ENCODE results near the gene PTPRK.

The PTPRK gene

GRCh38 chr6:128376952-128377503, 143.4 kb downstream of the PTPRK start:
- DNase-seq = no peak

DNA sequence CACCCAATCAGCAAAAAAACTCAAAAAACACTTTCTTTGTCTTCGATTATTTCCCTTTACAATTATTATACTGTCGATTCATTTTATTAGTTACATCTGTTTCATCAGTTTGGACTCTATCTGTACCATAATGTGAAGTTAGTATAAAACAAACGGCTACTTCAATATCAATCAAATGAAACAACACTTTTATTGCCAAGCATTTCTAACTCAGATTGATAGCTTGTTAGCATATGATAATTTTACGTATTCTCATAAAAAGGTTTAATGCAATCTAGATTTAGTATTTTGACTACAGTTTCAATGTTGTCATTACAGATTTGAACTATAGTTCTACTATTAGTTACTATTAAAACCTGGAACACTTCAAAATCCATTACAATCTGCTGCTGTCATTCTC, 149.3 kb downstream of the PTPRK start:
- no peak for DNase-seq

DNA sequence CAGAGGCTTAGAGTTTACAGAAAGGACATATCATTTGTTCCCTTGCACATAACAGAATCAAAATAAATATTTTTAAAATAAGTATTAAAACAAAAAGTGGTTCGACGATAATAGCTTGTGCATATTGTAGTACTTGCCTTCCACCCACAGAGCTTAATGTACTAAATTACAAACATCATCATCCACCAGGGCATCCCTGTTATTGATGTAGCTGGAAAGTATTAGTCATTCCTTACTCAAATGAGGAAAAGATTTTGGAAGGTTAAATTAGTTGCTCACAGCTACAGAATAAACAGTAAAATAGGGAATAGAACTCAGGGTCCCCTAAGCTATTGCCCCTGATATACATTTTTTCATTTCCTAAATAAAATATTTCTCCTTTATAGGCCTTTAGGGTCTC, 150.3 kb downstream of the PTPRK start:
- DNase-seq = no peak

- DNase-seq = no peak
These were observed 152.0 kb downstream of the PTPRK start for GRCh38 chr6:128368213-128368944.

DNA sequence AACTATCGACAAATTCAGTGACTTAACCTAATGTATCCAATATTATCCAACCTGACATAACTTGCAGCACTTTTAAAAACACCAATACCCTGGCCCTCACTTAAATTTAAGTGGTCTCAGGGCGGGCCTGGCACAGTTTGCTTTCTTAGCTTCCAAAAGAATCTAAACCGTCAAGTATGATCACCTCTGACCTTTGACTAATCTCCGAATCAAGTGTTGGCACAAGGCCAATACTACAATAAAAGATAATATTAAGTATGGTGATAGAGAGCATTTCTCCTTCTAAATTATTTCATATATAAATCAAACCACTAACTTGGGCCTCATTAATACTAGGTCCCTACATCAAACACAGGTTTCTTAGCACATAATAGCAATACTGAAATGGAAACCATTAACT, 153.0 kb downstream of the PTPRK start:
- no peak for DNase-seq

DNA sequence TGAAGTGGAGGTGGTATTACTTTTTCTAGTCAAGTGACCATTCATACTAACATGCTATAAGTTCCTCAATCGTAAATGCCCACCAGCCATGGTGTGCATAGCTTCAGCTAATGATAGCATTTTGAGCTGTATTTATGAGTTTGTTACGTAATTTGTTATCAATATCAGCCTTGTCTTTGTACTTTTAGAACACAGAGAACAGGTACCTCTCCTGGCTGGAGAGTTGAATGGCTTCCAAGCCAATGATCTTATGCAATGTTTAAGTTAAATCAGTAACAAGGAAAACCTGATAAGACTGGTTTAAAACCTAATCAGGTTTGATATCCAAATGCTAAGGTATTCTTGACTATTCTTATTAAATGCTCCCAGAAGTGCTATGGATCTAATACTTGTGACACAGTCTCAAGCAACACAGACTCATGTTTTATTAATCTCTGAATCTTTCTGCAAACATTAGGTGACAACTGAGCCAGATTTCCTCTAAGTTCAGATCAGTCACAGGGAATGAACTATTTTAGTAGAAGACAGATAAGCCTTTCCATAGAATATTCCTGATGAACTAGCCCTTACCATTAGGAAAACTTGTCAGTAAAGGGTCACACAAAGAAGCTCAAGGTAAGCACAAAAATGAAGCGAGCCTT, 154.8 kb downstream of the PTPRK start:
- no peak for DNase-seq

DNA sequence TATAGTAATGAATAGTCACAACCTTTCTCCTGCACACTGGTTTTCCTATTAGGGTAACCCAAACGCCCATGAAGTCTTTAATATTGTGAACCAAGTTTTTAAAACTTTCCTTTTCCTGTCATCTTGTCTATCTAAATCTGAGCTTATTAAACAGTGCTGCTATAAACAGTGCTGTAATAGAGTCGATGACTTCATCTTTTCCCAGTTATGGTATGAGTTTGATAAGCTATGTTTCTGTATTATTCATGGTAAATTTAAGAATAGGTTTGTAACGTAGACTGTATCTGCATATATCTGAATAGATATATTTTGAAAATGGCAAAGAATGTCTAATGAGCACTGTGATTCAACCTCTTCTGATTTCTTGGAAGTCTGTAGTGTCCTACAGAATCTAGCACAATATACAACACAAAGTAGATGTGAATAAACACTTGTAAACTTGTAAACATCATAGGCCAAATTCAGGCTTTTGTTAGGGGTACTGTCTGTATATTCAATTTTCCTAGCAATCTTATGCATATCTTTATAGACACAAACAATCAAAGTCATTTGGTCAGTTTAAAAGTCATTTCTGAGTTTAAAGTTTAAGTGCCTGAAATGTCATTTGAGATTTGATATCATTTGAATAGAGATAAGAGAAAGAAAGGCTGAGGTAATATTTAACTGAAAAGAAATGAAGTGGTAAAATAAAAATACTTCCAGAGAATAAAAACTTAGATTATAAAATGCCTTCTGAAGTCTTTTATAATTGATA, 155.5 kb downstream of the PTPRK start:
- no peak for DNase-seq

- no peak for DNase-seq
These were observed 157.2 kb downstream of the PTPRK start for GRCh38 chr6:128363020-128363813.

DNA sequence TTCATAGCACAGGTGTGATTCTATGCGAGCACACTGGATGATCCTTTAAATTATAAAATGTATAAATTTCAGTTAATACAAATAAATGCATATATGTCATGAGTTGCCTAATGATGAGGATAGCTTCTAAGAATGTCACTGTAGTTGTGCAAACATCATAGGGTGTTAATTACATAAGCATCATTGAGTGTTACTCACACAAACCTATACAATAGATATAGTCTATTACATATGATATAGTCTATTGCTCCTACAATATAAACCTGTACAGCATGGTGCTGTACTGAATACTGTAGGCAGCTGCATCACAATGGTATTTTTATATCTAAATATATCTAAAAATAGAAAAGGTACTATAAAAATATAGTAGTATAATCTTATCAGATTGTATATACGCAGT, 159.0 kb downstream of the PTPRK start:
- no peak for DNase-seq

DNA sequence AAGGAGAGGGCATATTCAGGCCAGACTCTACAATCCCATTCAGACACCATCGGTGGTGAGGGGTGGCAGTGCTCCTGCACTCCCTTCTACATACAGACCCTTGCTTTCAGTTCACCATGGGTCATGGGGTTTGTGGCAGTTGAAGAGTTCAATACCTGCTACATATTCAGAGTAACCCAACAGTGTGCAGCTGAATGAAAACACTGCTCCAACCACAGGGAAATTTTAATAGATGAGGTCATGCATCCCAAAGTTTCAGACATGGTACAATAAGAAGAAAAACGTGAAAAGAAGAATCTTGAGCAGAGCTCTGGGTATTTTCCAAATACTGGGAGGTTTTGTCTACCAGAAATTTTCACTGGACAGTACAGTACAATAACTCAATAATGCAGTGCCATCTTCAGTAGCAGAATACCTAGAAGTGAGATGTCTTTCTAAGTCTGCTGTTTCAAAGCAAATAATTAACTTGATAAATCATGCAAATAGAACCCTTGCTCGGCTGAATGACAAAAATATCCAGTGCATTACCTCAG, 162.1 kb downstream of the PTPRK start:
- no peak for DNase-seq

DNA sequence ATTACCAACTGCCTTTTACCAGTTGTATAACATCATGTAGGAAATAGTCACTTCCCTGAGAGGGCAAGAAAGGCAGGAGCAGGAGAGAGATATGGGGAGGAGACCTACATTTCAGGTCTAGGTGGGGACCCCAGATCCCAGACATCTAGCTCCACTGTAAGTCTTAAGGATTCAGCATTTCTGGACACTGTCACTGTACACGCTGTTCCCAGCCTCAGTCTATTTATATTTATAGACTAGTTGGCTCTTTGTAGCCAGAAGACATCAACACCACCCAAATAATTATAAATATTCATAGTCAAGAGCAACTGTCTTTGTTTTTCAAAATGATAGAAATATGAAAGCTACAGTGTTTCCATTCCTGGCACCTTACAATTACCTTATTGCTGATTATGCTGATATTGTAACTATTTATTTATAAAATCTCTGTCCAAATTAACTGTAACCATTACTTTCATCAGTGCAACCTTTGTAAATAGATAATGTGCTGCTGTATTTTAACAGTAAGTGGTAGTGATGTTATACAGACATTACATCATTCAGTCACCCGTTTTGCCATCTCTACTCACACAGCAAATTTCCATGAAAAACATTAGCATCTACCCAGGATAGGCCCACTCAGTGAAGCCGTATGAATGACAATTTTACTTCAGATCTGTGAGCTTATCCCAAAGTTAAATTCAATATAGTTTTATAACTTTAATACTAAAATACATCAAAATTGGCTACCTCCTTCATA, 162.8 kb downstream of the PTPRK start:
- no peak for DNase-seq

- no peak for DNase-seq
These were observed 168.0 kb downstream of the PTPRK start for GRCh38 chr6:128352366-128352765.

DNA sequence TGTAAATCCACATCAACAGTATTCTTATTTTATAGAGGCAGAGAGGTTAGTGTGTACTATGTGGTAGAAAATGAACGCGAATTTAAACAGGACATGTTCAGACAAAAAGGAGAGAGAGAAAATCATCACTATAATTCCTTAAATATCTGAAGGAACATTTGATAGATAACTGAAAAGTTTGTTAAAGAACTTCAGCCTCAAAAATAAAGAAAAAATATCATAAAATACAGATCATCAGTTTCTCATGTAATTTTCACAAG, 169.2 kb downstream of the PTPRK start:
- no peak for DNase-seq

DNA sequence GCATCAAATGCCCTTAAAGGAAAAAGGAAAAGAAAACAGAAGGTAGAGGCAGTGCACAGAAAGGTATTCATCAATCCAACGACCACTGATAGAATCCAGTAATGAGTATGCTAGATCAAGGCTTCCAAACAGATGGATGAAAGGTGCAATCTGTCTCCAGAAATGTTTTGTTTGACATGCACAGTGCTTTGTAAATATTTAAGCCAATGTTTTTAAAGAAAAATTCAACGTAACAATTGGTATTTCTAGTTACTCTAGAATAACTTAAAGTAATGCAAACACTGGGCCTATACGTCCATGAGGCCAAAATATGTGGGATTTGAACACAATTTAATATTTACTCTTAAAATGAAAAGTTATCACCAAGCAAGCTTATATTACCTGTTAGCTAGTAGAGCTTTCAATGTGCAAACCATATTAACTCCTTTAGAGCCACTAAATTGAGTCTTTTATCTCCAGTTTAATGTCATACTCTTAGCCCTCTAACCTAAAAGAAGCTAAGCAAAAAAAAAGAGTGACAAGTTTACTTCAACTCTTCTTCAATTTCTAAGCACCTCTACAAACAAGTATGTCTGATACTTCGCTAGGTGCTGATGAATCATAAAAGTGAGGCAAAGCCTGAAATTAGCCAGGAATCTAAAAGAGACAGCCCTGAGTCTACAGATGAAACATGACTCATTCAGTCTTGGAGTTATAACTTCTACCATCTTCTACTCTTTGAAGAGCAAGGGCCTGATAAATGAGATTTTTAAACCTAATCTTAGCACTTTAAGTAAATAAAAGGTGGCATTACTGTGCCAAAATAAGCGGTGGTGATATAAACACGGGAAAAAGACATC, 169.8 kb downstream of the PTPRK start:
- DNase-seq = no peak

GRCh38 chr6:128347123-128347522, 173.3 kb downstream of the PTPRK start:
- DNase-seq = no peak

DNA sequence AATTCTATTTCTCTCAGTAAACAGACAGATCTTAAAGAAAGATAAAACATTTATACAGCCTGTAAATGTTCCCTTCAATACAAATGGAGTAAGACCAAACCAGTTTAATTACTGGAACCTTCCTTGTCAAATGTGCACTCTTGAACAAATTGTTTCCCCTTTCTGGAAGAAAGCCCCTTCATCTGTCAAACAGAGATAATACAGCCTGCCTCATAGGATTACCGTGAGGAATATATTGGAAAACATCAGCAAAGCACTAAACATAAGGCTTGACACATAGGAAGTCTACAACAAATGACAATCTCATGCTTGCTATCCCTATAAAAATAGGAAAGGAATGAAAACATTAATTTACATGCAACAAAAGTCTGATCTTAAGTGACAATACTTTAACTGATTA, 173.8 kb downstream of the PTPRK start:
- DNase-seq = no peak

- DNase-seq = no peak
These were observed 175.1 kb downstream of the PTPRK start for GRCh38 chr6:128345278-128345677.

- DNase-seq = no peak
These were observed 176.7 kb downstream of the PTPRK start for GRCh38 chr6:128343706-128344105.

DNA sequence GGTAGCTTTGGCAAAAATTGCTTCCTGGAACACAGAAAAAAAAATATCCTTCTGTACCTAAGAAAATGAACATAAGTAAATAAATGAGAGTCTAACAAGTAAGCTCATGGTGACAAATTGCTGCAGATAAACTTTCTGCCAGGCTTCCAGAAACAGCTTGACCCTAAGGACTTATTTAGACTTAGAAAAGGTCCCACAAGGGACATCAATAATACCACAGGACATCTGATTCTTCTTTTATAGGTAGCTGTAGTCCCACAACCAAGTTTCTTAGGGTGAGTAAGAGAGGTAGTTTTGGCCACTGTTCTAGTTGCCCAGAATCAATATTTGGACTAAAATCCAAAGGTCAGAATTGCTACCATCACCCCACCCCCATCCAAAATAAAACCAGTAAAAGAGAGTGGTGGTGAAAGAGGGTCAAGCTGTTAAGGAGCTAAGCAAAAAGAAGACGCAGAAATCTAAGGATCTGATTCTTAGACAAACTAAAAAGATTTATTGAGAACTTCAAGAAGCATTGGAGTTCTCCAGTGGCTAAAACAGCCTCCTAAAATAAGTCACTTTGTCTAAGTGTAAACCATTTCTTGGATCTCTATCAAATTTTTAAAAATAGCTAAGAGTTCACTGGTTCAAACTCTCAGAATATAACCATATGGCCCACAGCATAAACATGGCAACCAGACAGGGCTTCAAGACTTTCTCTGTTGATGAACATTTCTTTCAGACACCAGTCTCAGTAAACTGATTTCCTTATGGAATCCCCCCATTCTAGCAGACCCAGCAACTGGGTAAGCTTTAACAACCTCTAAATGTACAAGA, 180.6 kb downstream of the PTPRK start:
- no peak for DNase-seq

- no peak for DNase-seq
These were observed 182.8 kb downstream of the PTPRK start for GRCh38 chr6:128337619-128338018.
